ENCODE results near the gene KLK7. TPM values are rescaled to one million over a fixed set of nuclear protein-coding genes. Genes with fewer than 3 reads are reported as not detected.

Gene KLK7
- total and polyA plus RNA-seq, 2 donors (not counting 3 experiments of a cell fraction or from before 2014, with no cell fraction given), result not detected

DNA sequence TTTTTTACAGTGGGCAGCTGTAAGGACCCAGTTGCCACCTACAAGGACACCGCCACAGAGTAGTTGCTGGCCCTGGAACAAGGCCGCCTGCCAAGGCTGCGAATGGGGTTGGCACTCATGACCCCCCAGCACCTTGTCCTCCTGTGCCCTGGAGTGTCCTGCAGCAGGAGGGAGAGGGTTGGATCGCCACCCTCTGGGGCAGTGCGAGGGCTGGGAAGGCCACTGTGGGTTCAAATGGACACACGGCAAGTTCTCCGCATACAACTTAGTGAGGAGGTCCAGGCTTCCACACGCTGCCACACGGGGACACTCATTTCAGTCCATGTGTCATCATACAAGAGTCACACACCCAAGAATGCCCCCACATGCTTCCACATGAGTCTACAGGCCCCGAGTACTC lies 16.7 kb upstream of the KLK7 start:
- BruUV-seq (replicated peaks), result no TSS peak

More for the DNA sequence above, 16.7 kb upstream of the KLK7 start:
- no peak overlapping the region for H3K4me3 ChIP-seq (replicated peaks in 1 of 3; ENCODE audit: insufficient read depth in 1 of 3, low read depth in 1 of 3, low read length in 3 of 3)
- TF ChIP-seq POLR2A (IDR thresholded peaks at IDR 0.05; ENCODE audit: low read depth, low read length), result no peak
- TF ChIP-seq, protein P1, sequence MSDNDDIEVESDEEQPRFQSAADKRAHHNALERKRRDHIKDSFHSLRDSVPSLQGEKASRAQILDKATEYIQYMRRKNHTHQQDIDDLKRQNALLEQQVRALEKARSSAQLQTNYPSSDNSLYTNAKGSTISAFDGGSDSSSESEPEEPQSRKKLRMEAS (IDR thresholded peaks at IDR 0.05; ENCODE audit: insufficient read depth, insufficient read length), result no peak
- no peak for TF ChIP-seq JUN (IDR thresholded peaks at IDR 0.05; ENCODE audit: borderline replicate concordance, insufficient read depth, insufficient read length, low read depth)
- no peak for TF ChIP-seq POLR2AphosphoS5 (IDR thresholded peaks at IDR 0.05; ENCODE audit: insufficient read depth, low read depth, low read length)
- TF ChIP-seq FOS (IDR thresholded peaks at IDR 0.05; ENCODE audit: borderline replicate concordance, insufficient read depth, low read length), result no peak
- TF ChIP-seq, protein P2, sequence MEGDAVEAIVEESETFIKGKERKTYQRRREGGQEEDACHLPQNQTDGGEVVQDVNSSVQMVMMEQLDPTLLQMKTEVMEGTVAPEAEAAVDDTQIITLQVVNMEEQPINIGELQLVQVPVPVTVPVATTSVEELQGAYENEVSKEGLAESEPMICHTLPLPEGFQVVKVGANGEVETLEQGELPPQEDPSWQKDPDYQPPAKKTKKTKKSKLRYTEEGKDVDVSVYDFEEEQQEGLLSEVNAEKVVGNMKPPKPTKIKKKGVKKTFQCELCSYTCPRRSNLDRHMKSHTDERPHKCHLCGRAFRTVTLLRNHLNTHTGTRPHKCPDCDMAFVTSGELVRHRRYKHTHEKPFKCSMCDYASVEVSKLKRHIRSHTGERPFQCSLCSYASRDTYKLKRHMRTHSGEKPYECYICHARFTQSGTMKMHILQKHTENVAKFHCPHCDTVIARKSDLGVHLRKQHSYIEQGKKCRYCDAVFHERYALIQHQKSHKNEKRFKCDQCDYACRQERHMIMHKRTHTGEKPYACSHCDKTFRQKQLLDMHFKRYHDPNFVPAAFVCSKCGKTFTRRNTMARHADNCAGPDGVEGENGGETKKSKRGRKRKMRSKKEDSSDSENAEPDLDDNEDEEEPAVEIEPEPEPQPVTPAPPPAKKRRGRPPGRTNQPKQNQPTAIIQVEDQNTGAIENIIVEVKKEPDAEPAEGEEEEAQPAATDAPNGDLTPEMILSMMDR (IDR thresholded peaks at IDR 0.05; ENCODE audit: extremely low read depth in 1 of 2, insufficient read depth in 1 of 2, low read depth in 1 of 2, low read length in 2 of 2), result no peak
- no peak for TF ChIP-seq EZH2 (IDR thresholded peaks at IDR 0.05; ENCODE audit: borderline replicate concordance, low read depth, low read length, severe bottlenecking)
- TF ChIP-seq GATA2 (IDR thresholded peaks at IDR 0.05; ENCODE audit: insufficient read depth, insufficient read length, low read depth, low read length), result no peak
- TF ChIP-seq MYC (IDR thresholded peaks at IDR 0.05; ENCODE audit: low read depth, low read length), result no peak
- H3K27ac ChIP-seq (ENCODE audit: insufficient read depth, low read depth, low read length), result no peak overlapping the region
- ChIA-PET POLR2A (no interaction called here), CTCF (interaction anchor here (2.6 kb wide), 1 partner anchor 21 kb away, joined by 7 read pairs; no protein-coding TSS in a partner anchor)
- no peaks in the 10 kb centered on the region for H3K9me1 ChIP-seq (replicated peaks; ENCODE audit: control insufficient read depth, extremely low read depth, insufficient read depth, low read length)
- no peak for FAIRE-seq
- no peaks in the 10 kb centered on the region for H4K20me1 ChIP-seq (replicated peaks; ENCODE audit: control insufficient read depth, extremely low read depth, insufficient read depth, low read length)
- H3K4me1 ChIP-seq (ENCODE audit: control insufficient read depth, extremely low read depth, insufficient read depth, low read length), result no peaks in the 10 kb centered on the region
- no peaks in the 10 kb centered on the region for H3K27me3 ChIP-seq (ENCODE audit: control insufficient read depth in 2 of 2, insufficient read depth in 2 of 2, low read length in 2 of 2)
- H3K9me3 ChIP-seq (replicated peaks; ENCODE audit: control insufficient read depth, insufficient read depth, low read length), result no peaks in the 10 kb centered on the region
- no peaks in the 10 kb centered on the region for H3K36me3 ChIP-seq (ENCODE audit: control insufficient read depth in 2 of 2, extremely low read depth in 1 of 2, insufficient read depth in 2 of 2, low read length in 2 of 2)
- no peak overlapping the region for H3K4me2 ChIP-seq (ENCODE audit: insufficient read depth, low read length)
- dilution Hi-C loops (cut with MboI; ENCODE audit: extremely low pct_ligation_motif_present, low sequenced_read_pairs), result no loop called here
- no peaks in the 10 kb centered on the region for H3K79me2 ChIP-seq (ENCODE audit: control insufficient read depth, insufficient read depth, low read length)
- no peak overlapping the region for H3K9ac ChIP-seq (replicated peaks; ENCODE audit: extremely low read depth, insufficient read depth, low read length)
- intact Hi-C loops (cut with micrococcal nuclease), result no loop called here
- H2AFZ ChIP-seq (ENCODE audit: low read depth, low read length), result no peak overlapping the region
- DNase-seq (ENCODE audit: low read depth, low spot score), result no peak

Data from endothelial cell of umbilical vein (primary cell).